Measurements from ENCODE around the gene CPNE4.

Gene CPNE4

GRCh38 chr3:131535596-131535995, 499.2 kb downstream of the CPNE4 start:
- POLR2A ChIA-PET = no interaction called here
- DNase-seq (ENCODE audit: low read depth, low spot score) = peak; percentile 17
- no peak for TF ChIP-seq CTCF (IDR thresholded peaks at IDR 0.05; ENCODE audit: insufficient read depth, low read length, missing control alignments)
- no peak overlapping the region for H3K4me3 ChIP-seq (ENCODE audit: low read depth, low read length)
- CTCF ChIA-PET = interaction anchor here (0.6 to 1.8 kb wide), 3 partner anchors 9 to 494 kb away, joined by 3 to 8 read pairs (median 7); no protein-coding TSS in a partner anchor

- TF ChIP-seq CTCF (IDR thresholded peaks at IDR 0.05; ENCODE audit: insufficient read depth, low read length, missing control alignments) = no peak
- POLR2A ChIA-PET = no interaction called here
- H3K4me3 ChIP-seq (ENCODE audit: low read depth, low read length) = no peak overlapping the region
- CTCF ChIA-PET = interaction anchor here (0.6 to 1.8 kb wide), 3 partner anchors 8 to 494 kb away, joined by 3 to 8 read pairs (median 7); no protein-coding TSS in a partner anchor
- no peak for DNase-seq (ENCODE audit: low read depth, low spot score)
Measured at GRCh38 chr3:131535131-131535530, 499.7 kb downstream of the CPNE4 start.

GRCh38 chr3:131532645-131533044, 502.2 kb downstream of the CPNE4 start:
- POLR2A ChIA-PET = no interaction called here
- CTCF ChIA-PET = interaction anchor here (0.9 kb wide), 1 partner anchor 10 kb away, joined by 3 read pairs; no protein-coding TSS in a partner anchor
- no peak for DNase-seq (ENCODE audit: low read depth, low spot score)
- no peak for TF ChIP-seq CTCF (IDR thresholded peaks at IDR 0.05; ENCODE audit: insufficient read depth, low read length, missing control alignments)
- H3K4me3 ChIP-seq (ENCODE audit: low read depth, low read length) = no peak overlapping the region

GRCh38 chr3:131530843-131531242, 504.0 kb downstream of the CPNE4 start:
- TF ChIP-seq CTCF (IDR thresholded peaks at IDR 0.05; ENCODE audit: insufficient read depth, low read length, missing control alignments) = no peak
- H3K4me3 ChIP-seq (ENCODE audit: low read depth, low read length) = no peak overlapping the region
- POLR2A ChIA-PET = no interaction called here
- DNase-seq (ENCODE audit: low read depth, low spot score) = no peak
- CTCF ChIA-PET = interaction anchor here (1.4 kb wide), 1 partner anchor 499 kb away, joined by 3 read pairs; no protein-coding TSS in a partner anchor

GRCh38 chr3:131530388-131530787, 504.4 kb downstream of the CPNE4 start:
- ChIA-PET CTCF (interaction anchor here (1.4 kb wide), 1 partner anchor 500 kb away, joined by 3 read pairs; no protein-coding TSS in a partner anchor), POLR2A (no interaction called here)
- no peak for DNase-seq (ENCODE audit: low read depth, low spot score)
- TF ChIP-seq CTCF (IDR thresholded peaks at IDR 0.05; ENCODE audit: insufficient read depth, low read length, missing control alignments) = no peak
- no peak overlapping the region for H3K4me3 ChIP-seq (ENCODE audit: low read depth, low read length)

GRCh38 chr3:131526801-131527347, 507.9 kb downstream of the CPNE4 start:
- TF ChIP-seq CTCF (IDR thresholded peaks at IDR 0.05; ENCODE audit: insufficient read depth, low read length, missing control alignments) = peak; percentile 76
- POLR2A ChIA-PET = no interaction called here
- DNase-seq (ENCODE audit: low read depth, low spot score) = no peak
- CTCF ChIA-PET = interaction anchor here (0.6 to 2.2 kb wide), 11 partner anchors 9 to 503 kb away, joined by 3 to 12 read pairs (median 4); no protein-coding TSS in a partner anchor
- H3K4me3 ChIP-seq (ENCODE audit: low read depth, low read length) = peak overlapping the region; percentile 52

Data from AG04449 (cell line).